Tibial nerve (tissue), 4 donors: ENCODE measurements around the gene CDCA5. TPM values are rescaled to one million over a fixed set of nuclear protein-coding genes. Genes with fewer than 3 reads are reported as not detected.

Source experiments
- DNase-seq, 2 donors: peaks; one replicate each; pipeline ENCODE4 v3.0.0-alpha.2; 2019; ENCODE audit warnings: low spot score in 2 of 2
- H3K27ac ChIP-seq, 4 donors: fragments of 200-600 bp; sonication (generic) in 3 of 4; one replicate each; pipeline ENCODE4 v1.5.1; 2017 to 2019; ENCODE audit warnings: mild to moderate bottlenecking in 1 of 4
- H3K27me3 ChIP-seq, 2 donors: fragments of 200-600 bp; sonication (generic) in 1 of 2; one replicate each; pipeline versions ENCODE4 v1.5.1 to v1.6.0; 2017 to 2019
- H3K36me3 ChIP-seq, 3 donors: fragments of 200-600 bp; sonication (generic); one replicate each; pipeline ENCODE4 v1.5.1; 2018 to 2019
- H3K4me1 ChIP-seq, 4 donors: fragments of 200-600 bp; sonication (generic) in 3 of 4; one replicate each; pipeline ENCODE4 v1.5.1; 2017 to 2019
- H3K4me3 ChIP-seq, 4 donors: fragments of 200-600 bp; sonication (generic) in 3 of 4; one replicate each; pipeline ENCODE4 v1.5.1; 2017 to 2019; ENCODE audit warnings: mild to moderate bottlenecking in 1 of 4, moderate library complexity in 1 of 4
- H3K9me3 ChIP-seq, 4 donors: fragments of 200-600 bp; sonication (generic) in 3 of 4; one replicate each; pipeline ENCODE4 v1.5.1; 2017 to 2019
- CTCF ChIP-seq, 5 experiments: fragments of 200-600 bp in 3 of 5; fragments of 450-650 bp in 2 of 5; sonication (generic) in 3 of 5; IDR thresholded peaks; one replicate each; pipeline ENCODE4 v1.5.1; 2016 to 2019; ENCODE audit warnings: antibody characterized with exemption in 5 of 5, mild to moderate bottlenecking in 3 of 5, moderate library complexity in 2 of 5
- EP300 ChIP-seq, 2 donors: sonication (generic); formaldehyde crosslinking; IDR thresholded peaks; one replicate each; pipeline ENCODE4 v1.6.1; 2017; ENCODE audit warnings: antibody characterized with exemption in 2 of 2, mild to moderate bottlenecking in 1 of 2
- POLR2A ChIP-seq, 2 donors: fragments of 450-650 bp; IDR thresholded peaks; one replicate each; pipeline ENCODE4 v1.6.1; 2017; ENCODE audit warnings: antibody characterized with exemption in 2 of 2, mild to moderate bottlenecking in 2 of 2, moderate library complexity in 2 of 2
- WGBS, 2 donors: methylation state at CpG; one replicate each; pipeline ENCODE4 v1.1.5; 2018; 5-methylcytosine and 5-hydroxymethylcytosine counted together
- total RNA-seq, 4 donors: library from RNA; depleted of rRNA; stranded (reverse); fragments of >200 nt; gene quantifications; one replicate each; pipeline ENCODE4 v1.1.0, GENCODE V29; 2016

Gene CDCA5
- total RNA-seq, 4 donors from 2014 or later = 0.90 to 1.3 TPM; not detected in 2

DNA sequence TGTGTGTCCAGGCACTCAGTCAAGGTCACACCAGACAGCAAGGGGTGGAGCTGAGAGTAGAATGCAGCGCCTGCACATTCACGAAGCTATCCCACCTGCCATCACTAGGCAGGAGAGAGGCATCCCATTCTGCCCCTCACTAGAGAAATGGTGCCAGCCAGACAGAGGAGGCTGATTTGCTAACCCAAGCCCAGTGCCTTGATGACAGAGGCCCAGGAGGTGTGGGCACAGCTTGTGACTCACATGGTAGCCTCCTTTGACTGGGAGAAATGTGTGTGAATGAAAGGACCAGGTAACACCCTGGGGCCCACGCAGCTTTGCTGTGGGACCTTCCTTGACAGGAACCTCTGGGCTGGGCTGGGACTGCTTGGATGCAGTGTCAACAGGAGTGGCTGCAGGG is 20.3 kb downstream of the CDCA5 start:
- no peak for TF ChIP-seq EP300 (IDR thresholded peaks at IDR 0.05)
- no peak for TF ChIP-seq CTCF (IDR thresholded peaks at IDR 0.05)
- TF ChIP-seq POLR2A (IDR thresholded peaks at IDR 0.05) = no peak
- no peaks in the 10 kb centered on the region for H3K27me3 ChIP-seq
- no peak for DNase-seq
- 74 to 85% methylated on average over 3 of the region's 3 CpGs for WGBS, 2 donors
- H3K9me3 ChIP-seq = peaks cover 0 to 3% (median 0%) of the 10 kb centered on the region in 4 donors
- H3K36me3 ChIP-seq = no peaks in the 10 kb centered on the region
- H3K27ac ChIP-seq = no peak overlapping the region
- no peak overlapping the region for H3K4me3 ChIP-seq
- no peaks in the 10 kb centered on the region for H3K4me1 ChIP-seq

- Histone ChIP-seq H3K27me3 (no peaks in the 10 kb centered on the region), H3K9me3 (peaks cover 0 to 3% (median 0%) of the 10 kb centered on the region in 4 donors), H3K4me3 (no peak overlapping the region), H3K27ac (no peak overlapping the region), H3K36me3 (no peaks in the 10 kb centered on the region), H3K4me1 (no peaks in the 10 kb centered on the region)
- DNase-seq = no peak
- WGBS, 2 donors = 56 to 60% methylated on average over 9 of the region's 9 CpGs
- no peak for TF ChIP-seq CTCF (IDR thresholded peaks at IDR 0.05)
- no peak for TF ChIP-seq EP300 (IDR thresholded peaks at IDR 0.05)
- no peak for TF ChIP-seq POLR2A (IDR thresholded peaks at IDR 0.05)
These were observed 22.9 kb downstream of the CDCA5 start for GRCh38 chr11:65060913-65061408.

DNA sequence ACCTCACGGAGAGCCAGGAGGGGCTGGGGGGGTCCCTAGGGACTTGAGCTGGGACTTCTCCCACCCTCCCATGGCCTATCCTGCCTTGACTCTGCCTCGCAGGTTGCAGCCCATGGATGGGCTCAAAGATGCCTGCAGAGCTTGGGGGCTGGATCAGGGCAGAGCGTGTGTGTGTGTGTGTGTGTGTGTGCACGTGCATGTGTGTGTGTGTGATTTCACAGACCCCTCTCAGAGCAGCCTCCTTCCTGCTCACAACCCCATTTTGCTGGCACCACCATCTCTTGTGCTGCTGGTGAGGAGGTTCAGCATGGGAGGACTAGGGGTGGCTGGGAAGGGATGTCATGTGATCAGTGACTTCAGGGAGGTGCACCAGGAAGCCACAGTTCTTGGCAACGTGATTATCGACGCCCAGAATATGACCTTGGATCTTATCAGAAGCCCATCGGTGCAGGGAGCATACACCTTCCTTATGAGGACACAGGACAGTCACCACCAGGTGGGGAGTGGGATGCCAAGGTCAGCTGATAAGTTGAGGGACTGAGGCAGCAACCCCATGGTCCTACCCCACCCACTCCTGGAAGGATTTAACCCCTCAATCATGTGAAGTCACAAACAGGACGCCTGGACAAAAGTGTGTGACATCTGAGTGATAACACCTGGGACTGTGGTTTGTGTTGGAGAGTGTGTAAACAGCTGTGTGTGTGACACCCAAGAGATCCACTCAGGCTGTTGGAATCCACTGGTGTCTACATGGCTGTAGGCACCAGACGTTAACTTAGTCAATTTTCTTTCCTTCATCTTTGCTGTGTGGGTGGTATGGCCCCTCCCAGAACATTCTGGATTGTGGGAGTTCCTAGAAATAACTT is 23.6 kb downstream of the CDCA5 start:
- Histone ChIP-seq H3K9me3 (peaks cover 0 to 3% (median 0%) of the 10 kb centered on the region in 4 donors), H3K36me3 (no peaks in the 10 kb centered on the region), H3K27ac (no peak overlapping the region), H3K4me1 (no peaks in the 10 kb centered on the region), H3K27me3 (no peaks in the 10 kb centered on the region), H3K4me3 (no peak overlapping the region)
- TF ChIP-seq CTCF (IDR thresholded peaks at IDR 0.05) (no peak), POLR2A (IDR thresholded peaks at IDR 0.05) (no peak), EP300 (IDR thresholded peaks at IDR 0.05) (no peak)
- 56 to 71% methylated on average over 10 of the region's 10 CpGs for WGBS, 2 donors
- no peak for DNase-seq

- Histone ChIP-seq H3K4me1 (no peaks in the 10 kb centered on the region), H3K27me3 (no peaks in the 10 kb centered on the region), H3K9me3 (peaks cover 0 to 3% (median 0%) of the 10 kb centered on the region in 4 donors), H3K36me3 (no peaks in the 10 kb centered on the region), H3K27ac (no peak overlapping the region), H3K4me3 (no peak overlapping the region)
- TF ChIP-seq POLR2A (IDR thresholded peaks at IDR 0.05) (no peak), EP300 (IDR thresholded peaks at IDR 0.05) (no peak), CTCF (IDR thresholded peaks at IDR 0.05) (no peak)
- DNase-seq = no peak
- WGBS, 2 donors = 57 to 62% methylated on average over 3 of the region's 3 CpGs
These were observed 24.3 kb downstream of the CDCA5 start for GRCh38 chr11:65059523-65059922.

DNA sequence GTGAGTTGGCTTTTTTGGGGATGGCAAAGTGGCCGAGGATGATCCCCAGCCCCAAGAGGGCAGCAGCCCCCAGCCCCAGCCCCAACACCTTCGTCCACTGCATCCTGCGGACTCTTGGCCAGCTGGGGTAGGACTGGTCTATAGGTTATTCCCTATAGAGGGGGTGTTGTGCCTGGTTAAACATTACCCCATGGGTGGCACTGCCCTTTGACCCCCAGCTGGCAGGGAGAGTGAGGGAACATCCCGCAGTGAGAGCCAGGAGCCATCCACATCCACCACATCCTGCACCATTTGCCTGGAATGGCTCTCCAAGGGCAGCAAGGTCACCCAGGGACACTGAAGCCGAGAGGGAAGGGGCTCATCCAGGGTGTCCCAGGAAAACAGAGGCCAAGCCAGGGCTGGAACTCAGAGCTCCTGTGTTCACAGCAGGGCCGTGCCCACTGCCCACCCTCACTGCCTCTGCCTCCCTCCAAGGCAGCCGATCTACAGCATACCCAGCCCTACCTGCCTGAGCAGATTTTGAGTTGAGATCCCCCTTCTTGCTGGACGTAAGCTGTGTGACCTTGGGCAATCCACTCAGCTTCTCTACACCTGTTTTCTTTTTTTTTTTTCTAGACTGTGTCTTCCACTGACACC is 25.3 kb downstream of the CDCA5 start, which contains the start of gene NAALADL1:
NAALADL1 (minus strand) TSS at position 135 of the 636 bp plus-strand sequence; CDS start at position 103, 32 bp downstream.
- H3K36me3 ChIP-seq = no peaks in the 10 kb centered on the region
- no peaks in the 10 kb centered on the region for H3K4me1 ChIP-seq
- DNase-seq = no peak
- no peak within 1 kb of the TSS for H3K27ac ChIP-seq
- H3K9me3 ChIP-seq = peaks cover 0 to 3% (median 0%) of the 10 kb centered on the region in 4 donors
- H3K27me3 ChIP-seq = no peaks in the 10 kb centered on the region
- no peak for TF ChIP-seq EP300 (IDR thresholded peaks at IDR 0.05)
- no peak for TF ChIP-seq CTCF (IDR thresholded peaks at IDR 0.05)
- no peak for TF ChIP-seq POLR2A (IDR thresholded peaks at IDR 0.05)
- 69 to 76% methylated on average over 7 to 8 of the region's 8 CpGs for WGBS, 2 donors
- H3K4me3 ChIP-seq = no peak within 1 kb of the TSS
